A673 (cell line): ENCODE measurements around the gene SNAPC2.
"Not testable (repeated sequence)": the region's sequence is repeated elsewhere in the genome, so short reads cannot be mapped to it uniquely, and the experiment has no call there.

Experiments
- CTCF ChIP-seq: fragments of 300-800, 200-600 bp; sonication (generic); conservative IDR thresholded peaks from 2 replicates; pipeline ENCODE4 v1.5.1; 2017; ENCODE audit warnings: low read depth, mild to moderate bottlenecking, antibody characterized with exemption, low read length, moderate library complexity, mixed read lengths
- EZH2 ChIP-seq: fragments of 200-600 bp; sonication (generic); IDR thresholded peaks from 2 replicates; pipeline ENCODE4 v1.6.1; 2017; ENCODE audit warnings: borderline replicate concordance, low read depth, mild to moderate bottlenecking, mixed read lengths, antibody characterized with exemption, low read length; ENCODE audit not compliant: poor library complexity, severe bottlenecking

GRCh38 chr19:7918062-7918614 is 2.0 kb upstream of the SNAPC2 start:
- not testable (repeated sequence) for TF ChIP-seq CTCF, EZH2
